Measurements from ENCODE around the gene CACNA1C. TPM values are rescaled to one million over a fixed set of nuclear protein-coding genes. Genes with fewer than 3 reads are reported as not detected.
A peak's percentile ranks its signal among the peaks of the same experiment; 100 is the strongest.

CACNA1C gene
- total RNA-seq, 1 donor from 2014 or later, result 102 TPM

DNA sequence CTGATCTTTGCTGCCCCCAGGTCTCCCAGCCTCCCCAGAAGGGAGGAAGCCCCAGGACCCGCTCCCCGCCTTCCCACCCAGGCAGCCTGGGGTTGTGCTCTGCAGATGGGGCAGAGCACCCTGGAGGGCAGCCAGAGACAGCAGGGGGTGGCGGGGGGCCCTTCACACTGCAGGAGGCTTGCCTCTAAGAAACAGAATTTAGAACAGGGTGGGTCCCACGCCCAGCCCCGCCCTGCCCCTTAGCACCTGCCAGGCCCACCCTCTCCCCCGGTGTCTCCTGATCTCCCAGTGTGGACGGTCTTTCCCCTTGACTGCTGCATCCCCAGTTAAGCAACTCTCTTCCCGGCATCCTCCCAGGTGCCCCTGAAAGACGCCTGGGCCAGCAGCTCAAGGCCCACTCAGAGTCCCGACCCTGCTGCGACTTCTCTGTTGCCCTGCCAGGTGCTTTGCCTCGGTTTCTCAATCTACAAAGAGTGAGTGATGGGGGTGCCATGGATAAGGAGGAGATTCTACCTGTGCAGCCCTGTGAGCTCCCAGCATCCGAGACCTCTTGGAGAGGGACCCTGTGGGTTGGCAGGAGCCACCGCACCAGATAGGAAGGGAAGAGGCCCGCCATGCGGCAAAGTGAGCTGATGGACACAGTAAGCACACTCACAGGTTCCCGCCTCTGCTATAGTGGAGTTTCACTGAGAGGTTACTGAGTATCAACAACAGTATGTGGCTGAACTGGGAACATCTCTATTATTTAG is 414.8 kb downstream of the CACNA1C start:
- TF ChIP-seq, protein P1, sequence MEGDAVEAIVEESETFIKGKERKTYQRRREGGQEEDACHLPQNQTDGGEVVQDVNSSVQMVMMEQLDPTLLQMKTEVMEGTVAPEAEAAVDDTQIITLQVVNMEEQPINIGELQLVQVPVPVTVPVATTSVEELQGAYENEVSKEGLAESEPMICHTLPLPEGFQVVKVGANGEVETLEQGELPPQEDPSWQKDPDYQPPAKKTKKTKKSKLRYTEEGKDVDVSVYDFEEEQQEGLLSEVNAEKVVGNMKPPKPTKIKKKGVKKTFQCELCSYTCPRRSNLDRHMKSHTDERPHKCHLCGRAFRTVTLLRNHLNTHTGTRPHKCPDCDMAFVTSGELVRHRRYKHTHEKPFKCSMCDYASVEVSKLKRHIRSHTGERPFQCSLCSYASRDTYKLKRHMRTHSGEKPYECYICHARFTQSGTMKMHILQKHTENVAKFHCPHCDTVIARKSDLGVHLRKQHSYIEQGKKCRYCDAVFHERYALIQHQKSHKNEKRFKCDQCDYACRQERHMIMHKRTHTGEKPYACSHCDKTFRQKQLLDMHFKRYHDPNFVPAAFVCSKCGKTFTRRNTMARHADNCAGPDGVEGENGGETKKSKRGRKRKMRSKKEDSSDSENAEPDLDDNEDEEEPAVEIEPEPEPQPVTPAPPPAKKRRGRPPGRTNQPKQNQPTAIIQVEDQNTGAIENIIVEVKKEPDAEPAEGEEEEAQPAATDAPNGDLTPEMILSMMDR (IDR thresholded peaks at IDR 0.05), result no peak
- Histone ChIP-seq H3K9me3 (no peaks in the 10 kb centered on the region), H3K27me3 (no peaks in the 10 kb centered on the region), H3K4me1 (no peaks in the 10 kb centered on the region), H3K27ac (no peak overlapping the region), H3K36me3 (peaks cover 1 to 3% of the 10 kb centered on the region in 2 donors), H3K4me3 (no peak overlapping the region)
- intact Hi-C loops (cut with DNase I), result no loop called here
- no peak for DNase-seq (ENCODE audit: low spot score in 2 of 2)

DNA sequence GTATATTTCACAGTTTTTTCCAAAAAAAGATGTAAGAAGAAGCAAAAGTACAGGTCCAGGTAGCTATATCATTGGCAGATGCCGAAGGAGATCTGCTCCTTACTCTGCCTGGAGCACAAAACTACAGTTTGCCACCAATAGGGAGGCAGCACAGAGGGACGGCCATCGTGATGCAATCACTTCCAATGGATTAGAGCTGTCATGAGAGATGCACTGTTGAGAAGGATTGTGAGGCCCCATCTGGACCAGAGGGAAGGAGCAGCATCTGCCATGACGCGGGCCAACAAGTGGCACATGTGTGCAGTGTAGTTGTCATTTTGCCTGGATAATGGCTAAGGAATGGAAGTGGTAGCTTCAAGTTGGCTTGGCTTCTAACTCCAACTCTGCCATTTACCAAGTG is 423.2 kb downstream of the CACNA1C start:
- no peak for DNase-seq (ENCODE audit: low spot score in 2 of 2)
- no peak overlapping the region for H3K4me3 ChIP-seq
- no peaks in the 10 kb centered on the region for H3K4me1 ChIP-seq
- no peak overlapping the region for H3K27ac ChIP-seq
- TF ChIP-seq, protein P1 (IDR thresholded peaks at IDR 0.05), result no peak
- H3K36me3 ChIP-seq, result peaks cover 2 to 5% of the 10 kb centered on the region in 2 donors
- no peaks in the 10 kb centered on the region for H3K9me3 ChIP-seq
- intact Hi-C loops (cut with DNase I), result no loop called here
- no peaks in the 10 kb centered on the region for H3K27me3 ChIP-seq

- Histone ChIP-seq H3K27me3 (no peaks in the 10 kb centered on the region), H3K4me3 (no peak overlapping the region), H3K27ac (no peak overlapping the region), H3K9me3 (no peaks in the 10 kb centered on the region), H3K36me3 (peaks cover 4 to 9% of the 10 kb centered on the region in 2 donors), H3K4me1 (no peaks in the 10 kb centered on the region)
- TF ChIP-seq, protein P1 (IDR thresholded peaks at IDR 0.05), result no peak
- intact Hi-C loops (cut with DNase I), result no loop called here
- peak in 1 of 2 donors; percentile 34 for DNase-seq (ENCODE audit: low spot score in 2 of 2)
These were observed 424.4 kb downstream of the CACNA1C start for GRCh38 chr12:2477009-2477766.

- Histone ChIP-seq H3K27me3 (no peaks in the 10 kb centered on the region), H3K4me1 (peaks cover 0 to 2% of the 10 kb centered on the region in 2 donors), H3K9me3 (no peaks in the 10 kb centered on the region), H3K4me3 (no peak overlapping the region), H3K27ac (no peak overlapping the region), H3K36me3 (peaks cover 6 to 13% of the 10 kb centered on the region in 2 donors)
- intact Hi-C loops (cut with DNase I), result no loop called here
- DNase-seq (ENCODE audit: low spot score in 2 of 2), result no peak
- TF ChIP-seq, protein P1 (IDR thresholded peaks at IDR 0.05), result no peak
These were observed 427.2 kb downstream of the CACNA1C start for GRCh38 chr12:2479851-2480535.

- TF ChIP-seq, protein P1 (IDR thresholded peaks at IDR 0.05), result no peak
- Histone ChIP-seq H3K27ac (peak overlapping the region in 1 of 2 donors; percentile 31), H3K4me3 (no peak overlapping the region), H3K27me3 (no peaks in the 10 kb centered on the region), H3K4me1 (peaks cover 0 to 2% of the 10 kb centered on the region in 2 donors), H3K36me3 (peaks cover 10 to 20% of the 10 kb centered on the region in 2 donors), H3K9me3 (no peaks in the 10 kb centered on the region)
- DNase-seq (ENCODE audit: low spot score in 2 of 2), result no peak
- intact Hi-C loops (cut with DNase I), result no loop called here
These were observed 428.6 kb downstream of the CACNA1C start for GRCh38 chr12:2481346-2481745.
